GM21447 (cell line): ENCODE data around the gene GYPB.
"Not testable (repeated sequence)": the region's sequence is repeated elsewhere in the genome, so short reads cannot be mapped to it uniquely, and the experiment has no call there.

ENCODE experiments used
- ATAC-seq: cut with Tn5 transposase; IDR thresholded peaks from one replicate; pipeline ENCODE4 v1.9.1; 2021; ENCODE audit not compliant: unreplicated experiment

The GYPB gene

DNA sequence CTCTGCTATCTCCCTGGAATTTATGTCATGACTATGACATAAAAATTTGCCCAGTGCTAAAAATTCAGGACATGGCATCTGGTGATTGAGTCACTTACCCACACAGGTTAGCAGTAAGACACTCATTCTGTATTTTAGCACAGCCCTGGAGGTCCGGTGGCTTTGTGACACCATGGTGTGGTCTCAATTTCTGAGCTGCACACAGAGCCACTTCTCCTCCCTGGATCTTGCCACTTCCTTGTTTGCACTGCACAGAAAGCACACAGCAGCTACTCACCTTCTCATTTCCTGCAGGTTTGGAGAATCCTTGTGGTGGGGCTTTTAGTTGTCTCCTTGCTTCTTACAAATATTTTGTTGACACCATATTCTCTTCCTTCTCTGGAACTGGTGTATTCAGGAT lies 69.0 kb downstream of the GYPB start:
- not testable (repeated sequence) for ATAC-seq

DNA sequence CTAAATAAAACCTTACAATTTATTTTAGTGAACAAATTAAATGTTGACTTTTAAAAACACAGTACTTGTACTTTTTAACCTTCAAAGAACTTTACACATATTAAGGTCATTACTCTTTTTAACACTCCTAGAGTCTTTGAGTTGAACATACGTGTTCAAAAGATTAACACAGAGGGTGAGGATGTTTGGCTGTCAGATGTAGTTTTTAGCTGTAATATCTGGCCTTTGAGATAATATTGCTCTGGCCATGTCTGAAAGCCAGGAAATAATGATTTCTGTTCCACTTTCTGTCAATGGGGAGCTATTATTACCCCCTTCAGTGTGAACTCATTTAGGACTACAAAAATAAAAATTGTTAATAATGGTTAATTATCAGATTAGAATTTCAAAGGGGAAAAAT lies 71.7 kb downstream of the GYPB start:
- ATAC-seq: not testable (repeated sequence)
